Measurements from ENCODE around the gene MUCL1.
"Not testable (repeated sequence)": the region's sequence is repeated elsewhere in the genome, so short reads cannot be mapped to it uniquely, and the experiment has no call there.

MUCL1 gene

GRCh38 chr12:54865683-54866324 lies 11.5 kb downstream of the MUCL1 start:
- no peak for TF ChIP-seq CTCF (conservative IDR thresholded peaks at IDR 0.05; ENCODE audit: control insufficient read depth, insufficient read depth, low read depth, low read length)
- DNase-seq (ENCODE audit: low read depth) = no peak
- no peak overlapping the region for H3K4me3 ChIP-seq (ENCODE audit: control insufficient read depth, low read depth, low read length)

GRCh38 chr12:54868690-54869089 lies 14.4 kb downstream of the MUCL1 start:
- no peak for TF ChIP-seq CTCF (conservative IDR thresholded peaks at IDR 0.05; ENCODE audit: control insufficient read depth, insufficient read depth, low read depth, low read length)
- DNase-seq (ENCODE audit: low read depth) = no peak
- no peak overlapping the region for H3K4me3 ChIP-seq (ENCODE audit: control insufficient read depth, low read depth, low read length)

- H3K4me3 ChIP-seq (ENCODE audit: control insufficient read depth, low read depth, low read length) = no peak overlapping the region
- DNase-seq (ENCODE audit: low read depth) = no peak
- no peak for TF ChIP-seq CTCF (conservative IDR thresholded peaks at IDR 0.05; ENCODE audit: control insufficient read depth, insufficient read depth, low read depth, low read length)
Measured at GRCh38 chr12:54870048-54870447, 15.7 kb downstream of the MUCL1 start.

GRCh38 chr12:54870617-54871016 lies 16.3 kb downstream of the MUCL1 start:
- no peak overlapping the region for H3K4me3 ChIP-seq (ENCODE audit: control insufficient read depth, low read depth, low read length)
- TF ChIP-seq CTCF (conservative IDR thresholded peaks at IDR 0.05; ENCODE audit: control insufficient read depth, insufficient read depth, low read depth, low read length) = no peak
- DNase-seq (ENCODE audit: low read depth) = no peak

GRCh38 chr12:54879150-54879549 lies 24.8 kb downstream of the MUCL1 start:
- H3K4me3 ChIP-seq (ENCODE audit: control insufficient read depth, low read depth, low read length) = no peak overlapping the region
- no peak for TF ChIP-seq CTCF (conservative IDR thresholded peaks at IDR 0.05; ENCODE audit: control insufficient read depth, insufficient read depth, low read depth, low read length)
- peak; percentile 69 for DNase-seq (ENCODE audit: low read depth)

- peak; percentile 3 for DNase-seq (ENCODE audit: low read depth)
- TF ChIP-seq CTCF (conservative IDR thresholded peaks at IDR 0.05; ENCODE audit: control insufficient read depth, insufficient read depth, low read depth, low read length) = no peak
- no peak overlapping the region for H3K4me3 ChIP-seq (ENCODE audit: control insufficient read depth, low read depth, low read length)
Measured at GRCh38 chr12:54879579-54879978, 25.3 kb downstream of the MUCL1 start.

GRCh38 chr12:54882079-54882478 lies 27.8 kb downstream of the MUCL1 start:
- H3K4me3 ChIP-seq (ENCODE audit: control insufficient read depth, low read depth, low read length) = no peak overlapping the region
- DNase-seq (ENCODE audit: low read depth) = no peak
- no peak for TF ChIP-seq CTCF (conservative IDR thresholded peaks at IDR 0.05; ENCODE audit: control insufficient read depth, insufficient read depth, low read depth, low read length)

- not testable (repeated sequence) for H3K4me3 ChIP-seq (ENCODE audit: control insufficient read depth, low read depth, low read length); DNase-seq (ENCODE audit: low read depth)
Measured at GRCh38 chr12:54882597-54882996, 28.3 kb downstream of the MUCL1 start.

GRCh38 chr12:54888428-54888827 lies 34.1 kb downstream of the MUCL1 start:
- DNase-seq (ENCODE audit: low read depth); H3K4me3 ChIP-seq (ENCODE audit: control insufficient read depth, low read depth, low read length): not testable (repeated sequence)
